ENCODE results near the gene E2F6. TPM values are rescaled to one million over a fixed set of nuclear protein-coding genes. Genes with fewer than 3 reads are reported as not detected.

The E2F6 gene
- total and polyA plus RNA-seq, 9 of the 15 experiments (the other 6 are each of a cell fraction or from before 2014, with no cell fraction given), result 13.6 to 33.9 (median 26.1) TPM

- WGBS (ENCODE audit: insufficient coverage, low coverage, missing lambda C conversion rate), result 11% methylated on average over 11 of the region's 11 CpGs
- TF ChIP-seq VEZF1 (CRISPR knock-in tag; IDR thresholded peaks at IDR 0.05) (0 out of 2 replicates have a peak, but pooled peaks have one; percentile 10), ZNF12 (CRISPR knock-in tag; IDR thresholded peaks at IDR 0.05) (no peak), TAL1 (IDR thresholded peaks at IDR 0.05) (peak; percentile 28; the same call in 1 of the 2 replicates), KDM5B (IDR thresholded peaks at IDR 0.05; ENCODE audit: insufficient replicate concordance, low read depth, low read length) (no peak), ZNF232 (CRISPR knock-in tag; IDR thresholded peaks at IDR 0.05) (no peak), ELF1 (tag; IDR thresholded peaks at IDR 0.05) (0 out of 2 replicates have a peak, but pooled peaks have one; percentile 12), TRIM24 (IDR thresholded peaks at IDR 0.05) (no peak)
- TF ChIP-seq, protein P1, sequence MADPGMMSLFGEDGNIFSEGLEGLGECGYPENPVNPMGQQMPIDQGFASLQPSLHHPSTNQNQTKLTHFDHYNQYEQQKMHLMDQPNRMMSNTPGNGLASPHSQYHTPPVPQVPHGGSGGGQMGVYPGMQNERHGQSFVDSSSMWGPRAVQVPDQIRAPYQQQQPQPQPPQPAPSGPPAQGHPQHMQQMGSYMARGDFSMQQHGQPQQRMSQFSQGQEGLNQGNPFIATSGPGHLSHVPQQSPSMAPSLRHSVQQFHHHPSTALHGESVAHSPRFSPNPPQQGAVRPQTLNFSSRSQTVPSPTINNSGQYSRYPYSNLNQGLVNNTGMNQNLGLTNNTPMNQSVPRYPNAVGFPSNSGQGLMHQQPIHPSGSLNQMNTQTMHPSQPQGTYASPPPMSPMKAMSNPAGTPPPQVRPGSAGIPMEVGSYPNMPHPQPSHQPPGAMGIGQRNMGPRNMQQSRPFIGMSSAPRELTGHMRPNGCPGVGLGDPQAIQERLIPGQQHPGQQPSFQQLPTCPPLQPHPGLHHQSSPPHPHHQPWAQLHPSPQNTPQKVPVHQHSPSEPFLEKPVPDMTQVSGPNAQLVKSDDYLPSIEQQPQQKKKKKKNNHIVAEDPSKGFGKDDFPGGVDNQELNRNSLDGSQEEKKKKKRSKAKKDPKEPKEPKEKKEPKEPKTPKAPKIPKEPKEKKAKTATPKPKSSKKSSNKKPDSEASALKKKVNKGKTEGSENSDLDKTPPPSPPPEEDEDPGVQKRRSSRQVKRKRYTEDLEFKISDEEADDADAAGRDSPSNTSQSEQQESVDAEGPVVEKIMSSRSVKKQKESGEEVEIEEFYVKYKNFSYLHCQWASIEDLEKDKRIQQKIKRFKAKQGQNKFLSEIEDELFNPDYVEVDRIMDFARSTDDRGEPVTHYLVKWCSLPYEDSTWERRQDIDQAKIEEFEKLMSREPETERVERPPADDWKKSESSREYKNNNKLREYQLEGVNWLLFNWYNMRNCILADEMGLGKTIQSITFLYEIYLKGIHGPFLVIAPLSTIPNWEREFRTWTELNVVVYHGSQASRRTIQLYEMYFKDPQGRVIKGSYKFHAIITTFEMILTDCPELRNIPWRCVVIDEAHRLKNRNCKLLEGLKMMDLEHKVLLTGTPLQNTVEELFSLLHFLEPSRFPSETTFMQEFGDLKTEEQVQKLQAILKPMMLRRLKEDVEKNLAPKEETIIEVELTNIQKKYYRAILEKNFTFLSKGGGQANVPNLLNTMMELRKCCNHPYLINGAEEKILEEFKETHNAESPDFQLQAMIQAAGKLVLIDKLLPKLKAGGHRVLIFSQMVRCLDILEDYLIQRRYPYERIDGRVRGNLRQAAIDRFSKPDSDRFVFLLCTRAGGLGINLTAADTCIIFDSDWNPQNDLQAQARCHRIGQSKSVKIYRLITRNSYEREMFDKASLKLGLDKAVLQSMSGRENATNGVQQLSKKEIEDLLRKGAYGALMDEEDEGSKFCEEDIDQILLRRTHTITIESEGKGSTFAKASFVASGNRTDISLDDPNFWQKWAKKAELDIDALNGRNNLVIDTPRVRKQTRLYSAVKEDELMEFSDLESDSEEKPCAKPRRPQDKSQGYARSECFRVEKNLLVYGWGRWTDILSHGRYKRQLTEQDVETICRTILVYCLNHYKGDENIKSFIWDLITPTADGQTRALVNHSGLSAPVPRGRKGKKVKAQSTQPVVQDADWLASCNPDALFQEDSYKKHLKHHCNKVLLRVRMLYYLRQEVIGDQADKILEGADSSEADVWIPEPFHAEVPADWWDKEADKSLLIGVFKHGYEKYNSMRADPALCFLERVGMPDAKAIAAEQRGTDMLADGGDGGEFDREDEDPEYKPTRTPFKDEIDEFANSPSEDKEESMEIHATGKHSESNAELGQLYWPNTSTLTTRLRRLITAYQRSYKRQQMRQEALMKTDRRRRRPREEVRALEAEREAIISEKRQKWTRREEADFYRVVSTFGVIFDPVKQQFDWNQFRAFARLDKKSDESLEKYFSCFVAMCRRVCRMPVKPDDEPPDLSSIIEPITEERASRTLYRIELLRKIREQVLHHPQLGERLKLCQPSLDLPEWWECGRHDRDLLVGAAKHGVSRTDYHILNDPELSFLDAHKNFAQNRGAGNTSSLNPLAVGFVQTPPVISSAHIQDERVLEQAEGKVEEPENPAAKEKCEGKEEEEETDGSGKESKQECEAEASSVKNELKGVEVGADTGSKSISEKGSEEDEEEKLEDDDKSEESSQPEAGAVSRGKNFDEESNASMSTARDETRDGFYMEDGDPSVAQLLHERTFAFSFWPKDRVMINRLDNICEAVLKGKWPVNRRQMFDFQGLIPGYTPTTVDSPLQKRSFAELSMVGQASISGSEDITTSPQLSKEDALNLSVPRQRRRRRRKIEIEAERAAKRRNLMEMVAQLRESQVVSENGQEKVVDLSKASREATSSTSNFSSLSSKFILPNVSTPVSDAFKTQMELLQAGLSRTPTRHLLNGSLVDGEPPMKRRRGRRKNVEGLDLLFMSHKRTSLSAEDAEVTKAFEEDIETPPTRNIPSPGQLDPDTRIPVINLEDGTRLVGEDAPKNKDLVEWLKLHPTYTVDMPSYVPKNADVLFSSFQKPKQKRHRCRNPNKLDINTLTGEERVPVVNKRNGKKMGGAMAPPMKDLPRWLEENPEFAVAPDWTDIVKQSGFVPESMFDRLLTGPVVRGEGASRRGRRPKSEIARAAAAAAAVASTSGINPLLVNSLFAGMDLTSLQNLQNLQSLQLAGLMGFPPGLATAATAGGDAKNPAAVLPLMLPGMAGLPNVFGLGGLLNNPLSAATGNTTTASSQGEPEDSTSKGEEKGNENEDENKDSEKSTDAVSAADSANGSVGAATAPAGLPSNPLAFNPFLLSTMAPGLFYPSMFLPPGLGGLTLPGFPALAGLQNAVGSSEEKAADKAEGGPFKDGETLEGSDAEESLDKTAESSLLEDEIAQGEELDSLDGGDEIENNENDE (IDR thresholded peaks at IDR 0.05; ENCODE audit: low read depth, low read length), result no peak
These were observed 54.1 kb downstream of the E2F6 start for GRCh38 chr2:11411768-11412448.

More at GRCh38 chr2:11411768-11412448, 54.1 kb downstream of the E2F6 start:
- Histone ChIP-seq H3K9ac (ENCODE audit: insufficient read depth in 1 of 2, low read depth in 2 of 2, low read length in 2 of 2) (no peak overlapping the region), H3K9me1 (ENCODE audit: control insufficient read depth, insufficient read depth, low read length) (no peaks in the 10 kb centered on the region), H3K9me3 (replicated peaks; ENCODE audit: control insufficient read depth, insufficient read depth, low read depth, low read length) (no peaks in the 10 kb centered on the region), H3K79me2 (ENCODE audit: control insufficient read depth, insufficient read depth, low read length) (no peaks in the 10 kb centered on the region), H2AFZ (ENCODE audit: low read depth, low read length) (peak overlapping the region; percentile 60), H3K27ac (ENCODE audit: extremely low read depth, low read depth, low read length) (no peak overlapping the region), H3K4me1 (replicated peaks in 1 of 2; ENCODE audit: control insufficient read depth in 2 of 2, insufficient read depth in 2 of 2, low read length in 2 of 2) (peaks cover 3 to 17% of the 10 kb centered on the region in 2 experiments; a peak in 4 of 5 replicates), H3K4me3 (peak overlapping the region; percentile 5; the same call in 1 of the 2 replicates), H3K27me3 (ENCODE audit: control insufficient read depth in 2 of 2, insufficient read depth in 2 of 2, low read length in 2 of 2) (no peaks in the 10 kb centered on the region), H3K4me2 (ENCODE audit: insufficient read depth, low read length) (peak overlapping the region; percentile 39), H4K20me1 (replicated peaks; ENCODE audit: control insufficient read depth, insufficient read depth, low read length) (no peaks in the 10 kb centered on the region), H3K36me3 (ENCODE audit: control insufficient read depth, insufficient read depth, low read length) (no peaks in the 10 kb centered on the region)
- FAIRE-seq (peak; percentile 85), DNase-seq (ENCODE audit: extremely low read depth in 1 of 4, low spot score in 3 of 4) (peak; percentile 51 to 66 (median 57)), ATAC-seq (peak; percentile 77)
- BruUV-seq (replicated peaks), result no TSS peak
- ChIA-PET CTCF (ENCODE audit: low intra/inter-chr PET ratio) (interaction anchor here (2.0 to 2.2 kb wide), 2 partner anchors 177 to 279 kb away, joined by 20 to 23 read pairs; a partner anchor contains a TSS), POLR2A (interaction anchor here (0.7 to 1.2 kb wide), 8 partner anchors 10 to 279 kb away, joined by 3 to 4 read pairs (median 3); partner anchors contain the start of gene SLC66A3)
- intact Hi-C loops (cut with micrococcal nuclease) (loop anchor here (1.0 to 10.0 kb wide), 5 partner anchors 70 to 577 kb away; partner anchors contain the start of genes ROCK2 and SLC66A3), in situ Hi-C loops (cut with MboI) (loop anchor here (25.0 kb wide), 3 partner anchors 175 to 575 kb away; a partner anchor contains a TSS)

Measured in K562 (cell line).